CD4-positive, alpha-beta T cell (primary cell): Measurements from ENCODE around the gene MACROD2. TPM values are rescaled to one million over a fixed set of nuclear protein-coding genes. Genes with fewer than 3 reads are reported as not detected.

Source experiments
- ATAC-seq: fragments of 200-7000 bp; cut with Tn5 transposase; one replicate; pipeline ENCODE4 v1.10.0; 2022; ENCODE audit warnings: mild to moderate bottlenecking; ENCODE audit not compliant: poor library complexity
- CTCF ChIA-PET: fragments of 350-600 bp; sonication (Branson Sonifier 250); formaldehyde crosslinking; loops from one replicate; lab custom pipeline; 2021; ENCODE audit warnings: antibody characterized with exemption, inconsistent platforms; lab: Charles Lee
- POLR2A ChIA-PET: fragments of 350-600 bp; sonication (Branson Sonifier 250); formaldehyde crosslinking; loops from one replicate; lab custom pipeline; 2021; ENCODE audit warnings: antibody characterized with exemption, inconsistent platforms; lab: Charles Lee
- DNase-seq, 14 experiments: peaks; one replicate each; pipeline ENCODE4 v3.0.0-alpha.2; 2013 to 2020; ENCODE audit warnings: mixed read lengths in 2 of 14
- H3K27ac ChIP-seq, 2 donors: one replicate each; pipeline versions ENCODE4 v1.5.1 to v1.7.0; 2013; ENCODE audit warnings: low read length in 2 of 2, low read depth in 1 of 2, mild to moderate bottlenecking in 1 of 2
- H3K27me3 ChIP-seq, 2 experiments: 1 replicate in 1 of 2; 2 replicates in 1 of 2; pipeline versions ENCODE4 v1.6.1 to v1.7.0; 2013; ENCODE audit warnings: low read length in 2 of 2, control low read depth in 1 of 2, mild to moderate bottlenecking in 1 of 2, moderate library complexity in 1 of 2; ENCODE audit not compliant: insufficient read depth in 2 of 2, control insufficient read depth in 1 of 2
- H3K36me3 ChIP-seq: one replicate; pipeline ENCODE4 v1.6.1; 2013; ENCODE audit warnings: low read length, control low read depth; ENCODE audit not compliant: insufficient read depth
- H3K4me1 ChIP-seq: one replicate; pipeline ENCODE4 v1.6.1; 2013; ENCODE audit warnings: low read length, control low read depth; ENCODE audit not compliant: insufficient read depth
- H3K4me3 ChIP-seq: one replicate; pipeline ENCODE4 v1.5.1; 2013; ENCODE audit warnings: mild to moderate bottlenecking, low read length, moderate library complexity
- H3K9me3 ChIP-seq, 2 experiments: 1 replicate in 1 of 2; 2 replicates in 1 of 2; pipeline versions ENCODE4 v1.6.1 to v1.7.0; 2013; ENCODE audit warnings: low read length in 2 of 2, mild to moderate bottlenecking in 2 of 2, control low read depth in 1 of 2, moderate library complexity in 1 of 2; ENCODE audit not compliant: control insufficient read depth in 1 of 2, insufficient read depth in 1 of 2
- H3K27ac Mint-ChIP-seq: one replicate; pipeline ENCODE4 v1.8.0; 2020; ENCODE audit warnings: mixed read lengths
- H3K27me3 Mint-ChIP-seq: one replicate; pipeline ENCODE4 v1.8.0; 2021; ENCODE audit warnings: mixed read lengths
- H3K36me3 Mint-ChIP-seq: one replicate; pipeline ENCODE4 v1.8.0; 2021; ENCODE audit warnings: low read depth, mixed read lengths
- H3K4me1 Mint-ChIP-seq: one replicate; pipeline ENCODE4 v1.8.0; 2021; ENCODE audit warnings: low read depth, mixed read lengths
- H3K4me3 Mint-ChIP-seq: one replicate; pipeline ENCODE4 v1.8.0; 2020; ENCODE audit warnings: mild to moderate bottlenecking, mixed read lengths
- H3K9me3 Mint-ChIP-seq: one replicate; pipeline ENCODE4 v1.8.0; 2020; ENCODE audit warnings: mixed read lengths
- intact Hi-C, 2 experiments: fragments of 100-400 bp; cut with DNase I in 1 of 2; cut with micrococcal nuclease in 1 of 2; formaldehyde crosslinking; loops; one replicate each; pipeline versions ENCODE4 v1.15.1 to v1.9.0; 2023 to 2025; cut with DNase I, micrococcal nuclease
- total RNA-seq, 174 experiments: library from RNA in 2 of 174; stranded (reverse) in 2 of 174; gene quantifications; one replicate each; pipeline ENCODE4 v1.2.3 and lab custom pipeline; 2021 to 2026
- TF ChIP-seq, protein P1 (sequence below): fragments of 200-600 bp; IDR thresholded peaks from one replicate; pipeline ENCODE4 v1.8.0; 2022; ENCODE audit warnings: antibody characterized with exemption, mild to moderate bottlenecking

Gene MACROD2
- total RNA-seq, 2 experiments from 2014 or later = not detected

DNA sequence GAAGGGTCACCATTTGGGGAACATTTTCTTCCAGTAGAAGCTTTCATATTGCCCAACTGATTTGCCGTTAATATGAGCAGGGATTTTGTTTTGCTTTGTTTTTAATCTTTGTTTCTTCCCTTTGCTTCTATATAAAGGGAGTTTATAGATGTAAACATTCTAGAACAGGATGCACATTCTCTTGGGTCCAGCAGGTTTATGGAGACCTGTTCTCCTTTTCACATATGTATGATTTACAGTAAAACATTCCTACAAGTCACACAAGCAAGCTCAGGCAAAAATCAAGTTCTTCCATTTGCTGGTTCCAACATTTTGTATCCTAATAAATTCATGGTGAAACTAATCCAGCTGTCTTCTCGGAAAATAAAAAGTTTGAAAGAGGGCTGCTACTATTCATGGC lies 1424.5 kb downstream of the MACROD2 start:
- CTCF ChIA-PET = no interaction called here
- Mint-ChIP-seq H3K27me3 (no peaks in the 10 kb centered on the region), H3K27ac (no peak overlapping the region), H3K9me3 (peaks cover 3% of the 10 kb centered on the region), H3K4me1 (no peaks in the 10 kb centered on the region), H3K4me3 (no peak overlapping the region), H3K36me3 (no peaks in the 10 kb centered on the region)
- Histone ChIP-seq H3K4me3 (no peak overlapping the region), H3K9me3 (peaks cover 0 to 6% of the 10 kb centered on the region in 2 experiments), H3K27ac (no peak overlapping the region), H3K36me3 (no peaks in the 10 kb centered on the region), H3K27me3 (no peaks in the 10 kb centered on the region), H3K4me1 (no peaks in the 10 kb centered on the region)
- DNase-seq (no peak), ATAC-seq (no peak)
- intact Hi-C loops = no loop called here
- POLR2A ChIA-PET = no interaction called here
- TF ChIP-seq, protein P1, sequence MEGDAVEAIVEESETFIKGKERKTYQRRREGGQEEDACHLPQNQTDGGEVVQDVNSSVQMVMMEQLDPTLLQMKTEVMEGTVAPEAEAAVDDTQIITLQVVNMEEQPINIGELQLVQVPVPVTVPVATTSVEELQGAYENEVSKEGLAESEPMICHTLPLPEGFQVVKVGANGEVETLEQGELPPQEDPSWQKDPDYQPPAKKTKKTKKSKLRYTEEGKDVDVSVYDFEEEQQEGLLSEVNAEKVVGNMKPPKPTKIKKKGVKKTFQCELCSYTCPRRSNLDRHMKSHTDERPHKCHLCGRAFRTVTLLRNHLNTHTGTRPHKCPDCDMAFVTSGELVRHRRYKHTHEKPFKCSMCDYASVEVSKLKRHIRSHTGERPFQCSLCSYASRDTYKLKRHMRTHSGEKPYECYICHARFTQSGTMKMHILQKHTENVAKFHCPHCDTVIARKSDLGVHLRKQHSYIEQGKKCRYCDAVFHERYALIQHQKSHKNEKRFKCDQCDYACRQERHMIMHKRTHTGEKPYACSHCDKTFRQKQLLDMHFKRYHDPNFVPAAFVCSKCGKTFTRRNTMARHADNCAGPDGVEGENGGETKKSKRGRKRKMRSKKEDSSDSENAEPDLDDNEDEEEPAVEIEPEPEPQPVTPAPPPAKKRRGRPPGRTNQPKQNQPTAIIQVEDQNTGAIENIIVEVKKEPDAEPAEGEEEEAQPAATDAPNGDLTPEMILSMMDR = no peak

- H3K27me3 Mint-ChIP-seq = no peaks in the 10 kb centered on the region
- no peak for DNase-seq
- POLR2A ChIA-PET = no interaction called here
- Histone ChIP-seq H3K9me3 (peaks cover 0 to 6% of the 10 kb centered on the region in 2 experiments), H3K27ac (no peak overlapping the region), H3K4me1 (no peaks in the 10 kb centered on the region), H3K27me3 (no peaks in the 10 kb centered on the region), H3K4me3 (no peak overlapping the region), H3K36me3 (no peaks in the 10 kb centered on the region)
- no peak for ATAC-seq
- no peaks in the 10 kb centered on the region for H3K36me3 Mint-ChIP-seq
- intact Hi-C loops = no loop called here
- H3K27ac Mint-ChIP-seq = no peak overlapping the region
- no peaks in the 10 kb centered on the region for H3K4me1 Mint-ChIP-seq
- TF ChIP-seq, protein P1 = no peak
- CTCF ChIA-PET = no interaction called here
- H3K9me3 Mint-ChIP-seq = peaks cover 7% of the 10 kb centered on the region
- no peak overlapping the region for H3K4me3 Mint-ChIP-seq
These were observed 1427.7 kb downstream of the MACROD2 start for GRCh38 chr20:15422966-15423365.

GRCh38 chr20:15439551-15439950 lies 1444.2 kb downstream of the MACROD2 start:
- no peak overlapping the region for H3K27ac ChIP-seq
- H3K9me3 ChIP-seq = no peaks in the 10 kb centered on the region
- Mint-ChIP-seq H3K4me1 (no peaks in the 10 kb centered on the region), H3K36me3 (no peaks in the 10 kb centered on the region), H3K27ac (no peak overlapping the region), H3K27me3 (no peaks in the 10 kb centered on the region), H3K9me3 (peaks cover 6% of the 10 kb centered on the region), H3K4me3 (no peak overlapping the region)
- intact Hi-C loops = no loop called here
- no peaks in the 10 kb centered on the region for H3K36me3 ChIP-seq
- DNase-seq (no peak), ATAC-seq (no peak)
- no peak overlapping the region for H3K4me3 ChIP-seq
- H3K4me1 ChIP-seq = no peaks in the 10 kb centered on the region
- ChIA-PET POLR2A (no interaction called here), CTCF (no interaction called here)
- TF ChIP-seq, protein P1 = no peak
- no peaks in the 10 kb centered on the region for H3K27me3 ChIP-seq
